Naive thymus-derived CD4-positive, alpha-beta T cell (primary cell): Measurements from ENCODE around the gene DMD. TPM values are rescaled to one million over a fixed set of nuclear protein-coding genes. Genes with fewer than 3 reads are reported as not detected.
"Not testable (repeated sequence)": the region's sequence is repeated elsewhere in the genome, so short reads cannot be mapped to it uniquely, and the experiment has no call there.

ENCODE experiments used
- ATAC-seq: fragments of 150-1000 bp; cut with Tn5 transposase; 2 replicates; pipeline ENCODE4 v1.10.0; 2021; ENCODE audit warnings: mild to moderate bottlenecking, moderate library complexity
- CTCF ChIA-PET: fragments of 350-600 bp; sonication (Branson Sonifier 250); formaldehyde crosslinking; loops from one replicate; lab custom pipeline; 2021; ENCODE audit warnings: antibody characterized with exemption; lab: Charles Lee
- POLR2A ChIA-PET: fragments of 350-600 bp; sonication (Branson Sonifier 250); formaldehyde crosslinking; loops from one replicate; lab custom pipeline; 2021; ENCODE audit warnings: antibody characterized with exemption, inconsistent platforms; lab: Charles Lee
- DNase-seq, 9 donors: peaks; one replicate each; pipeline versions ENCODE4 v3.0.0 to v3.0.0-alpha.2; 2020 to 2022; ENCODE audit warnings: mixed read lengths in 1 of 9
- H3K27ac ChIP-seq: one replicate; pipeline ENCODE4 v1.7.0; 2013; ENCODE audit warnings: mild to moderate bottlenecking, low read depth, low read length, moderate library complexity
- H3K27me3 ChIP-seq, 2 donors: one replicate each; pipeline ENCODE4 v1.7.0; 2013; ENCODE audit warnings: low read length in 2 of 2, mild to moderate bottlenecking in 2 of 2, moderate library complexity in 2 of 2; ENCODE audit not compliant: control insufficient read depth in 2 of 2, insufficient read depth in 2 of 2
- H3K36me3 ChIP-seq, 3 experiments: 1 replicate in 2 of 3; 2 replicates in 1 of 3; pipeline ENCODE4 v1.7.0; 2013; ENCODE audit warnings: low read length in 3 of 3, mild to moderate bottlenecking in 3 of 3, moderate library complexity in 1 of 3; ENCODE audit not compliant: insufficient read depth in 3 of 3, control insufficient read depth in 2 of 3
- H3K4me1 ChIP-seq, 2 donors: one replicate each; pipeline ENCODE4 v1.7.0; 2013; ENCODE audit warnings: low read length in 2 of 2, mild to moderate bottlenecking in 2 of 2, moderate library complexity in 1 of 2; ENCODE audit not compliant: control insufficient read depth in 2 of 2, insufficient read depth in 2 of 2
- H3K4me3 ChIP-seq: 2 replicates; pipeline ENCODE4 v1.7.0; 2013; ENCODE audit warnings: mild to moderate bottlenecking, low read length
- H3K9me3 ChIP-seq, 3 experiments: 1 replicate in 2 of 3; 2 replicates in 1 of 3; pipeline ENCODE4 v1.7.0; 2013; ENCODE audit warnings: low read length in 3 of 3; ENCODE audit not compliant: control insufficient read depth in 2 of 3
- H3K27ac Mint-ChIP-seq, 9 donors: one replicate each; pipeline ENCODE4 v1.8.0; 2020 to 2022; ENCODE audit warnings: mixed read lengths in 9 of 9, mild to moderate bottlenecking in 8 of 9, moderate library complexity in 5 of 9, inconsistent platforms in 2 of 9
- H3K27me3 Mint-ChIP-seq, 5 donors: one replicate each; pipeline ENCODE4 v1.8.0; 2021 to 2022; ENCODE audit warnings: mixed read lengths in 5 of 5, mild to moderate bottlenecking in 1 of 5
- H3K36me3 Mint-ChIP-seq, 5 donors: one replicate each; pipeline ENCODE4 v1.8.0; 2020 to 2022; ENCODE audit warnings: mixed read lengths in 5 of 5, mild to moderate bottlenecking in 3 of 5, inconsistent platforms in 1 of 5
- H3K4me1 Mint-ChIP-seq, 7 donors: one replicate each; pipeline ENCODE4 v1.8.0; 2020 to 2022; ENCODE audit warnings: mixed read lengths in 7 of 7, mild to moderate bottlenecking in 3 of 7, inconsistent platforms in 1 of 7
- H3K4me3 Mint-ChIP-seq, 10 donors: one replicate each; pipeline ENCODE4 v1.8.0; 2020 to 2022; ENCODE audit warnings: mild to moderate bottlenecking in 10 of 10, mixed read lengths in 10 of 10, moderate library complexity in 6 of 10, inconsistent platforms in 2 of 10
- H3K9me3 Mint-ChIP-seq, 11 donors: one replicate each; pipeline ENCODE4 v1.8.0; 2020 to 2022; ENCODE audit warnings: mixed read lengths in 11 of 11, mild to moderate bottlenecking in 4 of 11, inconsistent platforms in 1 of 11, moderate library complexity in 1 of 11
- intact Hi-C, 2 donors: fragments of 100-400 bp; cut with micrococcal nuclease; formaldehyde crosslinking; loops; one replicate each; pipeline ENCODE4 v1.15.1; 2023
- polyA plus RNA-seq, 2 donors: library from polyadenylated mRNA; unstranded; fragments of 300-500 nt; fragmentation: Illumina TruSeq; gene quantifications; one replicate each; pipeline ENCODE4 v1.2.3, GENCODE V29; 2021
- total RNA-seq, 6 experiments: library from RNA in 5 of 6; stranded (reverse) in 5 of 6; gene quantifications; 1 replicate in 5 of 6; 2 replicates in 1 of 6; pipeline ENCODE4 v1.2.3 and lab custom pipeline; 2021 to 2026

The DMD gene
- total and polyA plus RNA-seq, 7 experiments from 2014 or later: 0.02 to 4.9 (median 0.28) TPM; not detected in 3

GRCh38 chrX:32745323-32745722 is 466.0 kb downstream of the DMD start:
- Mint-ChIP-seq H3K9me3 (peaks cover 0 to 5% (median 0%) of the 10 kb centered on the region in 11 donors), H3K27ac (no peak overlapping the region), H3K4me3 (no peak overlapping the region), H3K36me3 (no peaks in the 10 kb centered on the region), H3K4me1 (no peaks in the 10 kb centered on the region), H3K27me3 (no peaks in the 10 kb centered on the region)
- intact Hi-C loops: no loop called here
- Histone ChIP-seq H3K27me3 (no peaks in the 10 kb centered on the region), H3K36me3 (no peaks in the 10 kb centered on the region), H3K27ac (no peak overlapping the region), H3K9me3 (no peaks in the 10 kb centered on the region), H3K4me3 (no peak overlapping the region), H3K4me1 (no peaks in the 10 kb centered on the region)
- ChIA-PET CTCF (no interaction called here), POLR2A (no interaction called here)
- DNase-seq: no peak
- no peak for ATAC-seq

GRCh38 chrX:32744921-32745320 is 466.4 kb downstream of the DMD start:
- Histone ChIP-seq H3K36me3 (no peaks in the 10 kb centered on the region), H3K27me3 (no peaks in the 10 kb centered on the region), H3K4me1 (no peaks in the 10 kb centered on the region), H3K27ac (no peak overlapping the region), H3K4me3 (no peak overlapping the region), H3K9me3 (no peaks in the 10 kb centered on the region)
- Mint-ChIP-seq H3K4me1 (no peaks in the 10 kb centered on the region), H3K4me3 (no peak overlapping the region), H3K9me3 (peaks cover 0 to 5% (median 0%) of the 10 kb centered on the region in 11 donors), H3K27ac (no peak overlapping the region), H3K27me3 (no peaks in the 10 kb centered on the region), H3K36me3 (no peaks in the 10 kb centered on the region)
- no peak for DNase-seq
- ATAC-seq: no peak
- intact Hi-C loops: no loop called here
- CTCF ChIA-PET: no interaction called here
- POLR2A ChIA-PET: no interaction called here

- DNase-seq: no peak
- no peak overlapping the region for H3K4me3 ChIP-seq
- no peaks in the 10 kb centered on the region for H3K9me3 ChIP-seq
- CTCF ChIA-PET: no interaction called here
- Mint-ChIP-seq H3K4me1 (no peaks in the 10 kb centered on the region), H3K27ac (no peak overlapping the region), H3K4me3 (no peak overlapping the region), H3K9me3 (peaks cover 0 to 5% (median 0%) of the 10 kb centered on the region in 11 donors), H3K27me3 (no peaks in the 10 kb centered on the region), H3K36me3 (no peaks in the 10 kb centered on the region)
- no peaks in the 10 kb centered on the region for H3K4me1 ChIP-seq
- no peaks in the 10 kb centered on the region for H3K36me3 ChIP-seq
- H3K27me3 ChIP-seq: no peaks in the 10 kb centered on the region
- POLR2A ChIA-PET: no interaction called here
- no peak for ATAC-seq
- H3K27ac ChIP-seq: no peak overlapping the region
- intact Hi-C loops: no loop called here
Measured at GRCh38 chrX:32741910-32742309, 469.4 kb downstream of the DMD start.

- intact Hi-C loops: no loop called here
- ATAC-seq: no peak
- no peak overlapping the region for H3K4me3 Mint-ChIP-seq
- H3K4me3 ChIP-seq: no peak overlapping the region
- peaks cover 0 to 5% (median 0%) of the 10 kb centered on the region in 11 donors for H3K9me3 Mint-ChIP-seq
- H3K36me3 ChIP-seq: no peaks in the 10 kb centered on the region
- no peak overlapping the region for H3K27ac ChIP-seq
- H3K27me3 Mint-ChIP-seq: no peaks in the 10 kb centered on the region
- H3K36me3 Mint-ChIP-seq: no peaks in the 10 kb centered on the region
- no peaks in the 10 kb centered on the region for H3K4me1 ChIP-seq
- no peaks in the 10 kb centered on the region for H3K4me1 Mint-ChIP-seq
- no peaks in the 10 kb centered on the region for H3K9me3 ChIP-seq
- ChIA-PET CTCF (no interaction called here), POLR2A (no interaction called here)
- DNase-seq: no peak
- H3K27me3 ChIP-seq: no peaks in the 10 kb centered on the region
- no peak overlapping the region for H3K27ac Mint-ChIP-seq
Measured at GRCh38 chrX:32708542-32708941, 502.8 kb downstream of the DMD start.

GRCh38 chrX:32705385-32705784 is 506.0 kb downstream of the DMD start:
- intact Hi-C loops, ATAC-seq, H3K4me1 Mint-ChIP-seq, H3K9me3 ChIP-seq, H3K9me3 Mint-ChIP-seq, H3K27me3 Mint-ChIP-seq, H3K27me3 ChIP-seq, H3K4me3 ChIP-seq, H3K36me3 Mint-ChIP-seq, H3K27ac Mint-ChIP-seq, CTCF ChIA-PET, H3K4me3 Mint-ChIP-seq, H3K27ac ChIP-seq, POLR2A ChIA-PET, H3K4me1 ChIP-seq, H3K36me3 ChIP-seq, DNase-seq: not testable (repeated sequence)

GRCh38 chrX:32687379-32687778 is 524.0 kb downstream of the DMD start:
- ChIA-PET POLR2A (no interaction called here), CTCF (no interaction called here)
- no peak overlapping the region for H3K27ac ChIP-seq
- H3K27me3 Mint-ChIP-seq: no peaks in the 10 kb centered on the region
- no peaks in the 10 kb centered on the region for H3K27me3 ChIP-seq
- no peaks in the 10 kb centered on the region for H3K36me3 ChIP-seq
- H3K4me1 ChIP-seq: no peaks in the 10 kb centered on the region
- no peak overlapping the region for H3K27ac Mint-ChIP-seq
- ATAC-seq: no peak
- peaks cover 0 to 1% (median 0%) of the 10 kb centered on the region in 11 donors for H3K9me3 Mint-ChIP-seq
- H3K4me3 ChIP-seq: no peak overlapping the region
- no peaks in the 10 kb centered on the region for H3K9me3 ChIP-seq
- no peaks in the 10 kb centered on the region for H3K4me1 Mint-ChIP-seq
- no peaks in the 10 kb centered on the region for H3K36me3 Mint-ChIP-seq
- no peak for DNase-seq
- no peak overlapping the region for H3K4me3 Mint-ChIP-seq
- intact Hi-C loops: no loop called here

GRCh38 chrX:32678487-32678886 is 532.9 kb downstream of the DMD start:
- H3K36me3 ChIP-seq: no peaks in the 10 kb centered on the region
- H3K27me3 ChIP-seq: no peaks in the 10 kb centered on the region
- Mint-ChIP-seq H3K9me3 (peaks cover 0 to 8% (median 0%) of the 10 kb centered on the region in 11 donors), H3K4me1 (no peaks in the 10 kb centered on the region), H3K4me3 (no peak overlapping the region), H3K27ac (no peak overlapping the region), H3K27me3 (no peaks in the 10 kb centered on the region), H3K36me3 (no peaks in the 10 kb centered on the region)
- no peak for ATAC-seq
- H3K27ac ChIP-seq: no peak overlapping the region
- H3K9me3 ChIP-seq: no peaks in the 10 kb centered on the region
- no peak for DNase-seq
- intact Hi-C loops: no loop called here
- H3K4me3 ChIP-seq: no peak overlapping the region
- CTCF ChIA-PET: no interaction called here
- H3K4me1 ChIP-seq: no peaks in the 10 kb centered on the region
- POLR2A ChIA-PET: no interaction called here
